ENCODE results near the gene SSBP4. TPM values are rescaled to one million over a fixed set of nuclear protein-coding genes. Genes with fewer than 3 reads are reported as not detected.
A peak's percentile ranks its signal among the peaks of the same experiment; 100 is the strongest.
"Not testable (repeated sequence)": the region's sequence is repeated elsewhere in the genome, so short reads cannot be mapped to it uniquely, and the experiment has no call there.

SSBP4 gene
- total RNA-seq, 1 donor from 2014 or later: 24.8 TPM

GRCh38 chr19:18393836-18394235 lies 25.4 kb upstream of the SSBP4 start:
- no peak for DNase-seq

- DNase-seq: no peak
Observed at GRCh38 chr19:18396471-18397241, 22.5 kb upstream of the SSBP4 start.

- no peak for DNase-seq
Observed at GRCh38 chr19:18397242-18398202, 21.7 kb upstream of the SSBP4 start, which contains the start of gene LRRC25. TSS of gene LRRC25 (minus strand) at chr19:18397622. CDS start at chr19:18396963, 659 bp downstream.

- DNase-seq: no peak
Observed at GRCh38 chr19:18399008-18399407, 20.2 kb upstream of the SSBP4 start.

- peak; percentile 59 for DNase-seq
Observed at GRCh38 chr19:18401580-18402112, 17.6 kb upstream of the SSBP4 start.

- DNase-seq: not testable (repeated sequence)
Observed at GRCh38 chr19:18402455-18403248, 16.5 kb upstream of the SSBP4 start.

- not testable (repeated sequence) for DNase-seq
Observed at GRCh38 chr19:18405754-18406153, 13.4 kb upstream of the SSBP4 start.

- no peak for DNase-seq
Observed at GRCh38 chr19:18406749-18407148, 12.4 kb upstream of the SSBP4 start.

- DNase-seq: no peak
Observed at GRCh38 chr19:18408053-18408476, 11.1 kb upstream of the SSBP4 start.

GRCh38 chr19:18412610-18413239 lies 6.5 kb upstream of the SSBP4 start:
- no peak for DNase-seq

- no peak for DNase-seq
Observed at GRCh38 chr19:18414504-18415177, 4.6 kb upstream of the SSBP4 start.

- peak; percentile 93 for DNase-seq
Observed at GRCh38 chr19:18415178-18415867, 3.9 kb upstream of the SSBP4 start.

- DNase-seq: peak; percentile 94
Observed at GRCh38 chr19:18416778-18417249, 2.4 kb upstream of the SSBP4 start.

GRCh38 chr19:18417250-18418028 lies 1.8 kb upstream of the SSBP4 start:
- peak; percentile 88 for DNase-seq

- DNase-seq: peak; percentile 70
Observed at GRCh38 chr19:18418029-18418482, 1.1 kb upstream of the SSBP4 start.

- peak; percentile 67 for DNase-seq
Observed at GRCh38 chr19:18418483-18419194, 559 bp upstream of the SSBP4 start.

GRCh38 chr19:18419699-18420460 lies 682 bp downstream of the SSBP4 start:
- no peak for DNase-seq

- no peak for DNase-seq
Observed at GRCh38 chr19:18420930-18421329, 1.7 kb downstream of the SSBP4 start.
